SK-N-SH (cell line): ENCODE results near the gene SEC16A. TPM values are rescaled to one million over a fixed set of nuclear protein-coding genes. Genes with fewer than 3 reads are reported as not detected.

ENCODE experiments used
- CTCF ChIA-PET: fragments of 300-600, 350-600 bp; formaldehyde crosslinking; extraction: SDS; loops from one replicate; lab custom pipeline; 2021; lab: Yijun Ruan, JAX
- POLR2A ChIA-PET: fragments of 350-600 bp; sonication (Branson Sonifier 250); formaldehyde crosslinking; extraction: SDS; loops from one replicate; lab custom pipeline; 2020; ENCODE audit warnings: antibody characterized with exemption, inconsistent platforms; lab: Yijun Ruan, JAX
- DNase-seq: peaks from one replicate; pipeline ENCODE4 v3.0.0; 2012
- H2AFZ ChIP-seq: fragments of 200-600 bp; sonication (generic); 2 replicates; pipeline ENCODE4 v1.8.1; 2016; ENCODE audit warnings: antibody characterized with exemption, mild to moderate bottlenecking, low read depth
- H3F3A ChIP-seq: fragments of 200-600 bp; sonication (generic); replicated peaks from 2 replicates; pipeline ENCODE3; 2016; ENCODE audit warnings: antibody characterized with exemption, mild to moderate bottlenecking; ENCODE audit not compliant: insufficient read depth
- H3K27ac ChIP-seq, 2 experiments: fragments of 200-500 bp in 1 of 2; fragments of 200-600 bp in 1 of 2; sonication (Bioruptor generic) in 1 of 2; sonication (generic), shearing (Covaris generic) in 1 of 2; 2 replicates each; pipeline versions ENCODE4 v1.5.1 to v1.6.1; 2014 to 2016; ENCODE audit warnings: low read depth in 2 of 2, inconsistent platforms in 1 of 2, low read length in 1 of 2, mild to moderate bottlenecking in 1 of 2, mixed read lengths in 1 of 2
- H3K27me3 ChIP-seq: fragments of 200-600 bp; sonication (generic), shearing (Covaris generic); 2 replicates; pipeline ENCODE4 v1.6.1; 2016; ENCODE audit warnings: mixed run types; ENCODE audit not compliant: insufficient read depth
- H3K36me3 ChIP-seq, 2 experiments: fragments of 200-500 bp in 1 of 2; fragments of 200-600 bp in 1 of 2; sonication (Bioruptor generic) in 1 of 2; sonication (generic) in 1 of 2; replicated peaks in 1 of 2; 2 replicates each; pipeline versions ENCODE3 to v1.5.1; 2014 to 2016; ENCODE audit warnings: low read length in 1 of 2, mild to moderate bottlenecking in 1 of 2; ENCODE audit not compliant: insufficient read depth in 2 of 2, control insufficient read depth in 1 of 2
- H3K4me1 ChIP-seq, 2 experiments: fragments of 200-500 bp in 1 of 2; fragments of 200-600 bp in 1 of 2; sonication (Bioruptor generic) in 1 of 2; sonication (generic), shearing (Covaris generic) in 1 of 2; 2 replicates each; pipeline versions ENCODE4 v1.5.1 to v1.6.1; 2014 to 2016; ENCODE audit warnings: low read depth in 1 of 2, low read length in 1 of 2, mixed run types in 1 of 2; ENCODE audit not compliant: insufficient read depth in 2 of 2, control insufficient read depth in 1 of 2
- H3K4me2 ChIP-seq: fragments of 200-600 bp; sonication (generic), shearing (Covaris generic); 2 replicates; pipeline ENCODE4 v1.6.1; 2017; ENCODE audit warnings: mixed run types
- H3K4me3 ChIP-seq, 2 experiments: fragments of 200-500 bp in 1 of 2; fragments of 200-600 bp in 1 of 2; sonication (Bioruptor generic) in 1 of 2; sonication (generic), shearing (Covaris generic) in 1 of 2; 2 replicates each; pipeline versions ENCODE4 v1.5.1 to v1.8.1; 2014 to 2016; ENCODE audit warnings: low read depth in 2 of 2, inconsistent platforms in 1 of 2, low read length in 1 of 2, mild to moderate bottlenecking in 1 of 2, mixed read lengths in 1 of 2, moderate library complexity in 1 of 2
- H3K79me2 ChIP-seq: fragments of 200-600 bp; sonication (generic); 2 replicates; pipeline ENCODE4 v1.8.1; 2017; ENCODE audit warnings: mild to moderate bottlenecking; ENCODE audit not compliant: insufficient read depth
- H3K9ac ChIP-seq: fragments of 200-600 bp; sonication (generic); 2 replicates; pipeline ENCODE4 v1.6.1; 2017; ENCODE audit warnings: mixed run types
- H3K9me2 ChIP-seq: fragments of 200-600 bp; sonication (generic); 2 replicates; pipeline ENCODE4 v1.6.1; 2017; ENCODE audit warnings: mixed run types
- H3K9me3 ChIP-seq: fragments of 200-600 bp; sonication (generic); 2 replicates; pipeline ENCODE4 v1.6.1; 2017; ENCODE audit warnings: mixed run types, mild to moderate bottlenecking, moderate library complexity
- H4K20me1 ChIP-seq: fragments of 200-600 bp; sonication (generic); 2 replicates; pipeline ENCODE4 v1.6.1; 2017; ENCODE audit warnings: mild to moderate bottlenecking, mixed run types; ENCODE audit not compliant: insufficient read depth
- JUND ChIP-seq: IDR thresholded peaks from 2 replicates; pipeline ENCODE4 v1.4.0; 2012
- WGBS: methylation state at CpG from one replicate; pipeline ENCODE4 v1.1.6; 2017; ENCODE audit warnings: low lambda C conversion rate; 5-methylcytosine and 5-hydroxymethylcytosine counted together
- polyA plus RNA-seq, 3 experiments: library from polyadenylated mRNA; depleted of rRNA; stranded (reverse); fragments of >200 nt; gene quantifications; 2 replicates each; pipeline ENCODE4 v1.2.3, GENCODE V29; 2012
- small RNA-seq, 7 experiments: library from RNA; depleted of rRNA; stranded (forward); fragments of <200 nt; gene quantifications; one replicate each; pipeline ENCODE3, GENCODE V24; 2012
- TF ChIP-seq, protein P1 (sequence below): IDR thresholded peaks from 2 replicates; pipeline ENCODE4 v1.4.0; 2012; ENCODE audit warnings: low read depth, borderline replicate concordance

The SEC16A gene
- polyA plus RNA-seq, 1 of the 3 experiments (the other 2 are of a cell fraction), result 25.9 TPM

DNA sequence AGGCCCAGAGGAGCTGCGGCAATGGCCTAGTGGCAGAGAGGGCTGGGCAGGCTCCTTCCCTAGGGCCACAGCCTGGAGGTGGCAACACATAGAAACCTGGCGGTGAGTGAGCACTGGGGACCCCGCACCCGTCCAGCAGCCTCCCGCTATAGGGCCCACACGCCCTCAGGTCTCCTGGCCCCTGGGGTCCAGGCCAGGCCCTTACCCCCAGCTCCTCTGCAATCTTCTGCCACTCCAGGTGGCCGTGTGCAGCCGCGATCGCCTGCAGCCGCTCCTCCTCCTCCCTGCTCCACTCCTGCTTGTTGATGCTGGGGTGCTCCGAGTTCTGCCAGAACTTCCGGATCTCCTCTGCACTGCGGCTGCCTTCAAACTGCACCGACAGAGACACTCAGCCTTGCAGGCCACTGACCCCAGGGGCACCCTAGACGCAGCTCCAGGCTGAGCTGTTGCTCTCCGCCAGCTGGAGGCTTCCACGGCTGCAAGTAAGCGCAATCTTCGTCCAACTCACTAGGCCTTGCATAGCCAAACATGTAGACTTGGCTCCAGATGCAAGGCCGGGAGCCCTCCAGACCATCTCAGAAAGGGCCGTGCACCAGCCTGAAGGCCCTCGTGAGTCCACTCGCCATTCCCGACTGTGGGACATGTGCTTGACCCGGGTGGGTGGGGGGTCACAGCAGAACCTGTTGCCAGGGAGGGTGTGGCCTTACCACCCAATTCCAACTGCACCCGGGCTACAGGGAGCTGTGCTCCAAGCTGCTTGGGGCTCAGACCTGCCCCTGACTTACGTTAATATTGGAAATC, 90.9 kb downstream of the SEC16A start:
- H4K20me1 ChIP-seq, result no peaks in the 10 kb centered on the region

More for the DNA sequence above, 90.9 kb downstream of the SEC16A start:
- H3K9me3 ChIP-seq, result no peaks in the 10 kb centered on the region
- peaks cover 5% of the 10 kb centered on the region for H3F3A ChIP-seq
- H3K4me2 ChIP-seq, result no peak overlapping the region
- no peak for DNase-seq
- ChIA-PET POLR2A (interaction anchor here (1.2 kb wide), 1 partner anchor 18 kb away, joined by 3 read pairs; no protein-coding TSS in a partner anchor), CTCF (interaction anchor here (0.8 to 3.1 kb wide), 10 partner anchors 9 to 240 kb away, joined by 3 to 11 read pairs (median 4); partner anchors contain the start of genes DNLZ and SNAPC4)
- H3K79me2 ChIP-seq, result peaks cover 15% of the 10 kb centered on the region; the same call in 1 of the 2 replicates
- TF ChIP-seq JUND, result no peak
- TF ChIP-seq, protein P1, sequence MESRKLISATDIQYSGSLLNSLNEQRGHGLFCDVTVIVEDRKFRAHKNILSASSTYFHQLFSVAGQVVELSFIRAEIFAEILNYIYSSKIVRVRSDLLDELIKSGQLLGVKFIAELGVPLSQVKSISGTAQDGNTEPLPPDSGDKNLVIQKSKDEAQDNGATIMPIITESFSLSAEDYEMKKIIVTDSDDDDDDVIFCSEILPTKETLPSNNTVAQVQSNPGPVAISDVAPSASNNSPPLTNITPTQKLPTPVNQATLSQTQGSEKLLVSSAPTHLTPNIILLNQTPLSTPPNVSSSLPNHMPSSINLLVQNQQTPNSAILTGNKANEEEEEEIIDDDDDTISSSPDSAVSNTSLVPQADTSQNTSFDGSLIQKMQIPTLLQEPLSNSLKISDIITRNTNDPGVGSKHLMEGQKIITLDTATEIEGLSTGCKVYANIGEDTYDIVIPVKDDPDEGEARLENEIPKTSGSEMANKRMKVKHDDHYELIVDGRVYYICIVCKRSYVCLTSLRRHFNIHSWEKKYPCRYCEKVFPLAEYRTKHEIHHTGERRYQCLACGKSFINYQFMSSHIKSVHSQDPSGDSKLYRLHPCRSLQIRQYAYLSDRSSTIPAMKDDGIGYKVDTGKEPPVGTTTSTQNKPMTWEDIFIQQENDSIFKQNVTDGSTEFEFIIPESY, result no peak
- no peak overlapping the region for H3K27ac ChIP-seq
- WGBS, result 95% methylated on average over 24 of the region's 28 CpGs
- no peaks in the 10 kb centered on the region for H3K9me2 ChIP-seq
- H3K36me3 ChIP-seq, result peaks cover 36 to 83% of the 10 kb centered on the region in 2 experiments
- H2AFZ ChIP-seq, result no peak overlapping the region
- no peaks in the 10 kb centered on the region for H3K4me1 ChIP-seq
- H3K4me3 ChIP-seq, result no peak overlapping the region
- no peak overlapping the region for H3K9ac ChIP-seq
- H3K27me3 ChIP-seq, result no peaks in the 10 kb centered on the region

Small RNAs within 50 kb of the gene (small RNA-seq; reads per million reads assigned to genes)
- 0 reads per million in 7 experiments for gene MIR4673

Other genes with a start within 250 kb of the SEC16A start
- gene QSOX2, start 237.2 kb downstream of the SEC16A start, polyA plus RNA-seq (2012; rRNA removed), result 25.5 and 26.6 TPM in 2 replicates
- gene CCDC187, start 178.9 kb downstream of the SEC16A start, polyA plus RNA-seq (2012; rRNA removed), result not detected in 2 replicates
- gene GPSM1, start 155.5 kb downstream of the SEC16A start, polyA plus RNA-seq (2012; rRNA removed), result 22.8 and 26.7 TPM in 2 replicates
- gene DNLZ, start 119.3 kb downstream of the SEC16A start, polyA plus RNA-seq (2012; rRNA removed), result 24.5 and 40.6 TPM in 2 replicates
- gene CARD9, start 109.4 kb downstream of the SEC16A start, polyA plus RNA-seq (2012; rRNA removed), result 1.1 and 1.7 TPM in 2 replicates
- 7.7 and 9.2 TPM in 2 replicates for gene SNAPC4, start 82.9 kb downstream of the SEC16A start, polyA plus RNA-seq (2012; rRNA removed)
- gene ENTR1, start 72.4 kb downstream of the SEC16A start, polyA plus RNA-seq (2012; rRNA removed), result 71.3 and 75.0 TPM in 2 replicates
- gene PMPCA, start 72.4 kb downstream of the SEC16A start, polyA plus RNA-seq (2012; rRNA removed), result 125 and 134 TPM in 2 replicates
- gene INPP5E, start 43.2 kb downstream of the SEC16A start, polyA plus RNA-seq (2012; rRNA removed), result 10.5 and 12.8 TPM in 2 replicates
- 2.6 and 6.6 TPM in 2 replicates for gene NOTCH1, start 63.0 kb upstream of the SEC16A start, polyA plus RNA-seq (2012; rRNA removed)
- gene EGFL7, start 179.9 kb upstream of the SEC16A start, polyA plus RNA-seq (2012; rRNA removed), result 39.8 and 43.0 TPM in 2 replicates
- 41.8 and 46.8 TPM in 2 replicates for gene AGPAT2, start 204.4 kb upstream of the SEC16A start, polyA plus RNA-seq (2012; rRNA removed)
- gene DIPK1B, start 229.5 kb upstream of the SEC16A start, polyA plus RNA-seq (2012; rRNA removed), result 24.5 and 27.1 TPM in 2 replicates